HG02798 (cell line): ENCODE measurements around the gene MFSD1.

Source experiments
- ATAC-seq: cut with Tn5 transposase; IDR thresholded peaks from one replicate; pipeline ENCODE4 v1.9.1; 2021; ENCODE audit warnings: mild to moderate bottlenecking; ENCODE audit not compliant: unreplicated experiment, poor library complexity

The MFSD1 gene

DNA sequence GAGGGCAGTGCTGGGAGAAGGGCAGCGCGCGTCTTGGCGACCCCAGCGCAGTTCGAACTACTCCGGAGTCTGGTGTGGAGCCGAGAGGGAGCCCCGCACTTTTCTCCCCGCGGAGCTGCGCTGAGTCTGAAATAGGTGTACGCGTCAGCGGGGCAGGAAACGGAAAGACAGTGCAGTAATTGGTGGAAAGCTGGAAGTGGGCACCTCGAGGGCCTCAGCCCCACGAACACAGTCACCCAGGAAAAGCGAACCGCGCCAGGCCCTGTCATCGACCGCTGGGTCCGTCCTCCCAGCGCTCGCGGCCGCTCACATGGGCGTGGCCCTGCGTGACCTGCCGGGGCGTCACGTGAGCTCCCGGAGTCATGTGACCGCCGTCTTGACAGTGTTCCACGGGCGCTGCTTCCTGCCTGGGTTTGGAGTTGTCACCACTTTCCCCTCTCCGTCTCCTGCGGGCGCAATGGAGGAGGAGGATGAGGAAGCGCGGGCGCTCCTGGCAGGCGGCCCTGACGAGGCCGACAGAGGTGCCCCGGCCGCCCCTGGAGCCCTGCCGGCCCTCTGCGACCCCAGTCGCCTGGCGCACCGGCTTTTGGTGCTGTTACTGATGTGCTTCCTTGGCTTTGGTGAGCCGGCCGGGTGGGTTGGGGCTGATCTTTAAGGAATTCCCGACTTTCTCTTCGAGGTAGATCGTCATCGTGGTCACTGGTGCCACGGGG, at the start of gene MFSD1:
MFSD1 (plus strand) TSS at position 359 of the 713 bp plus-strand sequence; CDS start at position 458, 99 bp downstream.
- peak; percentile 99 for ATAC-seq

DNA sequence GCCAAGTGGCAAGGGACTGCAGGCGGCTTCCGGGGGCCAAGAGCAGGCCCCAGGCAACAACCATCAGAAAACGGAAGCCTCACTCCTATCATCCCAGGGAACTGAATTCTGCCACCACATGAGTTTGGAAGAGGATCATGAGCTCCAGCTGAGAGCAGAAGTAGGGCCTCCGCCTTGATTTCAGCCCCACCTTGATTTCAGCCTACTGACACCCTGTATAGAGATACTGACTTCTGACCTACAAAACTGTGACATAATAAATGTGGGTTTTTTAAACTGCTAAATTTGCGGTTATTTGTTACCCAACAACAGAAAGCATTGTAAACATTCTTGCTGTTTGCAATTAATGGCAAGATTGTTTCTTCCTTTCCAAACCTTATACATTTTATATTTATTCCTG, 48.0 kb upstream of the MFSD1 start:
- no peak for ATAC-seq

DNA sequence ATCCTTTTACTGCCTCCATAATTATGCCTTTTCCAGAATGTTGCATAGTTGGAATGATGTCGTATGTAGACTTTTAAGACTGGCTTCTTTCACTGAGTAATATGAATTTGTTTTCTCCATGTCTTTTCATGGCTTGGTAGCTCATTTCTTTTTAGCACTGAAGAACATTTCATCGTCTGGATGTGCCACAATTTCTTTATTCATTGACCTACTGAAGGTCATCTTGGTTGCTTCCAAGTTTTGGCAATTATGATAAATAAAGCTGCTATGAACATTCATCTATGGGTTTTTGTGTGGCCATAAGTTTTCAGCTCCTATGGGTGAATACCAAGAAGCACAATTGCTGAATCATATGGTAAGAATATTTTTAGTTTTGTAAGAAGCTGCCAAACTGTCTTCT, 46.4 kb upstream of the MFSD1 start:
- no peak for ATAC-seq

DNA sequence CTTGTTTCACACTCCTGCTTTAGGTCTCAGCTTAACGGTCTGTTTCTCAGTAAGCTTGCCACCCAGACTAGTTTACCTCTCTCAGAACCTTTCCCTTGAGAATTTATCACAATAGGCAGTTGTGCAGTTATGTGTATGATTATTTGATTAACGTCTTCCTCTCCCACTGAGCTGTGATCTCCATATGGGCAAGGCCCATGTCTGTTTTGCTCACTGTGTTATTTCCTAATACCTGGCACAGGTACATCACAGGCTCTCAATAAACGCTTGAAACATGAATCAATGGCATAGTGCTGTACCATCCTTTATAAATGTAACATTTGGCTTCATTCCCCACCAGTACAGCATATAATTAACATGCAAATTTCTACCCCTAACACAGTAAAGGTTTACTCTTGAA, 40.5 kb upstream of the MFSD1 start:
- ATAC-seq, result no peak

- no peak for ATAC-seq
Observed at GRCh38 chr3:158762701-158763100, 39.2 kb upstream of the MFSD1 start.

GRCh38 chr3:158763421-158763820, 38.4 kb upstream of the MFSD1 start:
- no peak for ATAC-seq

- ATAC-seq, result no peak
Observed at GRCh38 chr3:158765518-158766205, 36.2 kb upstream of the MFSD1 start.

DNA sequence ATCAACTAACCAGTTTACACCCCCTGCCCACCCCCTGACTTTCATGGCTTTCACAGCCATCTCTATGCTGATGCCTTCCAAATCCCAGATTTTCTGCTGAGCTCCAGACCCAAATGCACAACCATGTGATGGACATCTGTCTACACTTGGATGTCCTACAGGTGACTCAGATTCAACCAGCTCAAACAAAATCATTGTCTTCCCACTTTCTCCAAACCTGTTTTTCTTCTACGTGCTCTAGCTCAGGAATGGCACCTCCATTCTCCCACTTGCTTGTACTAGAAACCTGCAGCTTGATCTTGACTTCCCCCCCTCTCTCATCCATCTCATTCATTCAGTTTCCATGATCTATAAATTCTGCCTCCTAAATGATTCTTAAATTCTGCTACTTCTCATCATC, 35.5 kb upstream of the MFSD1 start:
- ATAC-seq, result no peak

DNA sequence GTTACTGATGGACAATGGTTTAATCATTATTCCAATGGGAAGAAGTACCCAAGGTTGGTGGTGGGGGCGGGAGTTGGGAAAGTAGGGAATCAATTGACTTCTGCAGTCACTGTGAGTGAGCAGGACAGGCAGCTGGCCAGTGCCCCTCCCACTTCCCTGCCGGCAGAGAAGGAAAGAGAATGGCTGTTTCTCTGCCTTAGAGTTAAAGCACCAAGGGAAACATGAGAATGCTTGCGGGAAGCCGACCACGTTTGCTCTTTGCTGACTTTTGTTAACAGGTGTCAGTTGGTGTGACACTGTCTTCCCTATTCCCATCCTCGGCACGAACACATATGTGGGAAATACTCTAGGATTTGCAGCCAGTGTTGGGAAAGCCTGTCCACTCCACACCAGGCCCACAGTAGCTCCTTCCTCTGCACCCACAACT, 33.5 kb upstream of the MFSD1 start:
- ATAC-seq, result no peak

DNA sequence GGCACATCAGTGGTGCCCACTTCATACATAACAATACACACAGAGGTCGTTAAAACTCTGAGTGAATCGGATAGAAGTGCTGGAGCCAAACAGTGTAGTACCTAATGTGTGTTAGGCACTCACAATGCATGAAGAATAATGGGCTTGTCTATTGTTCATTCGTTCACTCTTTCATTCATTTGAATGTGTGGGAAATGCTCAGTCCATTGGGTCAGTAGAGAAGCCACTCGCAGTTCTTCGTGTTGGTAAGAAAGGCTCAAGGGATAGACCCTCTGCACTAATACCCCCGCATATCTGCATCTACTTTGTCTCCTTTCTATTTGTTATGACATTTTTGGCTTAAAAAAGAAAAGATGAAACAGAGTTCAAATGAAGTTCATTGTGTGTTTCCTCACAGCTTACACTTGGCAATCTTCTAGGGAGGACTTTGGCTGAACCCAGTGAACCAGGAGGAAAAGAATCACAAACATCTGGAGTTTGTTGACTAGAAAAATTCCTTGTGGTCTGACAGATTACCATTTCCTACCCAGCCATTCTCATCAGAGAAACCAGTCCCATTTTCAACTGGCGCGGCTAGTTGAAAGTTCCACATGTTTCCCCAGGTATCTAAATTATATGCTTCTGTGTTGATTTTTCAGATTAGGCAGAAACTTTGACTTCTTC, 32.8 kb upstream of the MFSD1 start:
- no peak for ATAC-seq

DNA sequence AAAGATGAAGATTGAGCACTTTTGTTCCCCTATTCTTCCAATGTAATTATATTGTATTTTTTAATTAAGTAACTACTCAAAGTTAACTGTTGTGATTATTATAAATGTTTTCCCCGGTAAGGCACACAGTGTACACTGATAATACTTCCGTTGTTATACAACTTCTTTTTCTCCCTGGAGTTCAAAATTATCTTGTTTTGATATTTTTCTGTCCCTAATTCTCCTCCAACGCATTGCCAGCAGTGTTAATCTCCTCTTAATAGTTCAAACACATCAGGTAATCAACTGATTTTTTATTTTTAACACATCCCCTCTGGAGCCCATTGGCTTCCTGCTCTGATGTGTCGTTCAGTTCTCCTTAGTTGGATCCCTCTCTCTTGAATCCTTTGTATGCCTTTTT, 32.3 kb upstream of the MFSD1 start:
- no peak for ATAC-seq

- no peak for ATAC-seq
Observed at GRCh38 chr3:158769952-158770740, 31.7 kb upstream of the MFSD1 start.

- ATAC-seq, result no peak
Observed at GRCh38 chr3:158770741-158771350, 31.0 kb upstream of the MFSD1 start.

DNA sequence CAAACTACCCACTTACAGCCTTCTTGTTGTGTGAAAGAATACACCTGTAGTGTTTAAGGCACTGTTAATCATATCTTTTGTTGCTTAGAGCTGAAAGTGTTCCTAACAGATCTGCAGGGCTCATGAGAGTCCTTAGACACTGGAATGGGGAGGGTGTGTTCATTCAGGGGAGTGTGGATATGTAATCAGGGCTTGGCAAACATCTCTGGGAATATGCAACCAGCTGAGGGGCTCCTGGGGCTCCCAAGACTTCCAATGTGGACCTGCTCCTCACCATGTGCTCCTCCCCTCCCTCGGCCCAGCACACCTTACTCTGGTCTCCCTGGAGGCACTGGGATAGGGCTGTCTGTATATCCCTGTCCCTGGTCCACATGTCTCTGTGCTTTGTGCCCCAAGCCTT, 30.3 kb upstream of the MFSD1 start:
- no peak for ATAC-seq

GRCh38 chr3:158771982-158772381, 29.9 kb upstream of the MFSD1 start:
- ATAC-seq, result no peak

GRCh38 chr3:158773166-158773565, 28.7 kb upstream of the MFSD1 start:
- no peak for ATAC-seq

- ATAC-seq, result no peak
Observed at GRCh38 chr3:158773845-158774830, 27.7 kb upstream of the MFSD1 start.

- ATAC-seq, result no peak
Observed at GRCh38 chr3:158774965-158775364, 26.9 kb upstream of the MFSD1 start.
